H1 (cell line): Measurements from ENCODE around the gene GBF1. TPM values are rescaled to one million over a fixed set of nuclear protein-coding genes. Genes with fewer than 3 reads are reported as not detected.

Source experiments
- CTCF ChIA-PET: fragments of 300-600 bp; sonication (Branson Sonifier 250); formaldehyde crosslinking; loops from one replicate; lab custom pipeline; 2021; ENCODE audit not compliant: partially characterized antibody; lab: Charles Lee
- POLR2A ChIA-PET: fragments of 300-600 bp; sonication (Branson Sonifier 250); formaldehyde crosslinking; loops from one replicate; lab custom pipeline; 2021; ENCODE audit warnings: inconsistent platforms; ENCODE audit not compliant: partially characterized antibody; lab: Charles Lee
- DNase-seq, 2 experiments: peaks; one replicate each; pipeline versions ENCODE4 v3.0.0 to v3.0.0-alpha.2; 2010 to 2022; ENCODE audit warnings: low spot score in 2 of 2, low read depth in 1 of 2, mixed read lengths in 1 of 2
- FAIRE-seq: peaks from 2 replicates; lab custom pipeline; 2011; peaks lifted over from hg19 to GRCh38; lab: Jason Lieb, UNC
- H2AFZ ChIP-seq: 2 replicates; pipeline ENCODE4 v1.8.1; 2012; ENCODE audit warnings: low read length, inconsistent platforms
- H2AK5ac ChIP-seq: 2 replicates; pipeline ENCODE4 v1.6.1; 2013; ENCODE audit warnings: low read depth, low read length
- H2BK120ac ChIP-seq: replicated peaks from 2 replicates; pipeline ENCODE3; 2013; ENCODE audit warnings: low read depth, low read length, inconsistent platforms
- H2BK12ac ChIP-seq: 2 replicates; pipeline ENCODE4 v1.6.1; 2013; ENCODE audit warnings: low read depth, low read length
- H2BK15ac ChIP-seq: 2 replicates; pipeline ENCODE4 v1.6.1; 2013; ENCODE audit warnings: low read length
- H2BK20ac ChIP-seq: 2 replicates; pipeline ENCODE4 v1.6.1; 2013; ENCODE audit warnings: low read length
- H2BK5ac ChIP-seq: 2 replicates; pipeline ENCODE4 v1.6.1; 2013; ENCODE audit warnings: low read depth, low read length
- H3K14ac ChIP-seq: 2 replicates; pipeline ENCODE4 v1.6.1; 2013; ENCODE audit warnings: inconsistent platforms; ENCODE audit not compliant: insufficient read length
- H3K18ac ChIP-seq: 2 replicates; pipeline ENCODE4 v1.6.1; 2013; ENCODE audit warnings: low read length; ENCODE audit errors: extremely low read depth
- H3K23ac ChIP-seq: 2 replicates; pipeline ENCODE4 v1.6.1; 2013; ENCODE audit warnings: inconsistent platforms; ENCODE audit not compliant: insufficient read length
- H3K23me2 ChIP-seq: 2 replicates; pipeline ENCODE4 v1.6.1; 2013; ENCODE audit warnings: low read depth, low read length
- H3K27ac ChIP-seq: 2 replicates; pipeline ENCODE4 v1.6.1; 2011; ENCODE audit warnings: low read depth, low read length, inconsistent platforms
- H3K27me3 ChIP-seq, 4 experiments: replicated peaks in 1 of 4; 1 replicate in 1 of 4; 2 replicates in 3 of 4; pipeline versions ENCODE4 v1.6.1 to v1.8.1; 2011 to 2013; ENCODE audit warnings: low read length in 3 of 4, mild to moderate bottlenecking in 3 of 4, inconsistent platforms in 2 of 4, mixed read lengths in 2 of 4, moderate library complexity in 1 of 4; ENCODE audit not compliant: control insufficient read depth in 3 of 4, insufficient read depth in 3 of 4; ENCODE audit errors: extremely low read depth in 1 of 4
- H3K36me3 ChIP-seq, 4 experiments: 2 replicates each; pipeline versions ENCODE4 v1.6.1 to v1.8.1; 2011 to 2013; ENCODE audit warnings: mild to moderate bottlenecking in 4 of 4, low read length in 3 of 4, moderate library complexity in 2 of 4, control low read depth in 1 of 4, inconsistent platforms in 1 of 4; ENCODE audit not compliant: insufficient read depth in 4 of 4, control insufficient read depth in 2 of 4
- H3K4ac ChIP-seq: replicated peaks from 2 replicates; pipeline ENCODE3; 2013; ENCODE audit warnings: low read length, low read depth, mixed read lengths, inconsistent platforms; ENCODE audit not compliant: insufficient read length
- H3K4me1 ChIP-seq, 4 experiments: replicated peaks in 1 of 4; 1 replicate in 1 of 4; 2 replicates in 3 of 4; pipeline versions ENCODE4 v1.6.1 to v1.8.1; 2011 to 2013; ENCODE audit warnings: low read length in 3 of 4, inconsistent platforms in 2 of 4, mixed read lengths in 1 of 4; ENCODE audit not compliant: insufficient read depth in 4 of 4, control insufficient read depth in 3 of 4
- H3K4me2 ChIP-seq, 2 experiments: 2 replicates each; pipeline versions ENCODE4 v1.6.1 to v1.8.1; 2011 to 2013; ENCODE audit warnings: low read depth in 2 of 2, low read length in 2 of 2, control low read depth in 1 of 2, inconsistent platforms in 1 of 2, mild to moderate bottlenecking in 1 of 2; ENCODE audit not compliant: insufficient read depth in 1 of 2
- H3K4me3 ChIP-seq, 4 experiments: fragments of 200-600, 300-600 bp in 1 of 4; sonication (generic), shearing (Covaris generic), sonication (Bioruptor Twin) in 1 of 4; 2 replicates each; pipeline versions ENCODE4 v1.5.1 to v1.8.1; 2011 to 2016; ENCODE audit warnings: low read length in 4 of 4, low read depth in 3 of 4, control low read depth in 2 of 4, inconsistent platforms in 2 of 4, mild to moderate bottlenecking in 2 of 4, mixed read lengths in 1 of 4, moderate library complexity in 1 of 4; ENCODE audit not compliant: insufficient read depth in 2 of 4; ENCODE audit errors: extremely low read depth in 1 of 4
- H3K56ac ChIP-seq: replicated peaks from 2 replicates; pipeline ENCODE3; 2013; ENCODE audit warnings: low read depth, mild to moderate bottlenecking, mixed read lengths, low read length, inconsistent platforms; ENCODE audit not compliant: insufficient read length
- H3K79me1 ChIP-seq: 2 replicates; pipeline ENCODE4 v1.6.1; 2013; ENCODE audit warnings: low read depth, low read length, control low read depth
- H3K79me2 ChIP-seq, 2 experiments: 2 replicates each; pipeline versions ENCODE4 v1.6.1 to v1.8.1; 2012 to 2013; ENCODE audit warnings: low read length in 2 of 2, mild to moderate bottlenecking in 2 of 2, inconsistent platforms in 1 of 2; ENCODE audit not compliant: insufficient read depth in 2 of 2, control insufficient read depth in 1 of 2
- H3K9ac ChIP-seq, 4 experiments: replicated peaks in 1 of 4; 1 replicate in 1 of 4; 2 replicates in 3 of 4; pipeline versions ENCODE4 v1.6.1 to v1.8.1; 2011 to 2013; ENCODE audit warnings: low read depth in 3 of 4, low read length in 3 of 4, control low read depth in 2 of 4, mild to moderate bottlenecking in 2 of 4, moderate library complexity in 2 of 4, inconsistent platforms in 1 of 4; ENCODE audit errors: extremely low read depth in 1 of 4
- H3K9me3 ChIP-seq, 2 experiments: 2 replicates each; pipeline versions ENCODE4 v1.6.1 to v1.8.1; 2012 to 2013; ENCODE audit warnings: mild to moderate bottlenecking in 2 of 2, moderate library complexity in 2 of 2, control low read depth in 1 of 2, inconsistent platforms in 1 of 2, low read depth in 1 of 2, low read length in 1 of 2, mixed read lengths in 1 of 2; ENCODE audit not compliant: insufficient read depth in 2 of 2
- H4K20me1 ChIP-seq, 2 experiments: replicated peaks in 1 of 2; 2 replicates each; pipeline versions ENCODE3 to v1.8.1; 2011 to 2013; ENCODE audit warnings: inconsistent platforms in 2 of 2, low read length in 2 of 2, mild to moderate bottlenecking in 1 of 2; ENCODE audit not compliant: insufficient read depth in 2 of 2, control insufficient read depth in 1 of 2
- H4K5ac ChIP-seq: 2 replicates; pipeline ENCODE4 v1.6.1; 2013; ENCODE audit warnings: low read length, low read depth, mixed read lengths, inconsistent platforms; ENCODE audit not compliant: insufficient read length
- H4K8ac ChIP-seq: 2 replicates; pipeline ENCODE4 v1.8.0; 2013; ENCODE audit warnings: mild to moderate bottlenecking, moderate library complexity, low read length, inconsistent platforms; ENCODE audit not compliant: insufficient read depth; ENCODE audit errors: extremely low read depth
- H4K91ac ChIP-seq: replicated peaks from 2 replicates; pipeline ENCODE3; 2013; ENCODE audit warnings: low read length, mixed read lengths, inconsistent platforms; ENCODE audit not compliant: insufficient read length
- TCF12 ChIP-seq: IDR thresholded peaks from 2 replicates; pipeline ENCODE4 v1.6.1; 2011; ENCODE audit warnings: low read depth, mild to moderate bottlenecking, low read length
- YY1 ChIP-seq: IDR thresholded peaks from 2 replicates; pipeline ENCODE4 v1.6.1; 2011; ENCODE audit warnings: low read depth, mild to moderate bottlenecking, low read length
- WGBS, 2 experiments: shearing (Covaris generic) in 1 of 2; methylation state at CpG; one replicate each; pipeline versions ENCODE4 v1.1.6 to v1.1.7; 2013 to 2015; ENCODE audit warnings: low lambda C conversion rate in 2 of 2, mixed read lengths in 2 of 2, inconsistent platforms in 1 of 2, low coverage in 1 of 2, missing lambda C conversion rate in 1 of 2; ENCODE audit not compliant: insufficient replicate concordance in 2 of 2, insufficient coverage in 1 of 2, insufficient read length in 1 of 2; ENCODE audit errors: extremely low coverage in 1 of 2, missing lambda C conversion rate in 1 of 2; 5-methylcytosine and 5-hydroxymethylcytosine counted together
- polyA plus RNA-seq, 7 experiments: library from polyadenylated mRNA; depleted of rRNA in 3 of 7; stranded (reverse) in 5 of 7; unstranded in 2 of 7; fragments of >200 nt in 5 of 7; fragments of 200-250 nt in 2 of 7; gene quantifications; 1 replicate in 5 of 7; 2 replicates in 1 of 7; 4 replicates in 1 of 7; pipeline versions ENCODE4 v1.2.1 to v1.2.3, GENCODE V29; 2011 to 2013; ENCODE audit warnings: missing spikeins in 2 of 7, mixed read lengths in 2 of 7
- total RNA-seq: library from RNA; stranded (reverse); fragmentation: NEBNext Ultra II Directional; extraction: Animal tissue kit (Norgen Biotek cat#: 25700); gene quantifications from 2 replicates; pipeline ENCODE4 v1.2.1, GENCODE V29; 2021

GBF1 gene
- total and polyA plus RNA-seq, 2 of the 8 experiments (the other 6 are each of a cell fraction or from before 2014, with no cell fraction given) = 11.0 to 25.5 TPM

GRCh38 chr10:102314801-102315200 lies 69.5 kb downstream of the GBF1 start:
- H3K4me1 ChIP-seq = peaks cover 0 to 3% (median 0%) of the 10 kb centered on the region in 4 experiments; a peak in 1 of 7 replicates
- H2AFZ ChIP-seq = no peak overlapping the region
- no peak overlapping the region for H2BK5ac ChIP-seq
- no peak overlapping the region for H3K4me2 ChIP-seq
- no peak overlapping the region for H2BK15ac ChIP-seq
- H3K27ac ChIP-seq = no peak overlapping the region
- H3K36me3 ChIP-seq = no peaks in the 10 kb centered on the region
- no peak overlapping the region for H2AK5ac ChIP-seq
- H3K23me2 ChIP-seq = no peaks in the 10 kb centered on the region; the same call in 1 of the 2 replicates
- no peak overlapping the region for H3K23ac ChIP-seq
- H3K9me3 ChIP-seq = no peaks in the 10 kb centered on the region
- no peak overlapping the region for H3K4me3 ChIP-seq
- ChIA-PET POLR2A (no interaction called here), CTCF (interaction anchor here (0.7 to 2.3 kb wide), 3 partner anchors 21 to 40 kb away, joined by 3 to 6 read pairs (median 4); no protein-coding TSS in a partner anchor)
- H4K5ac ChIP-seq = no peak overlapping the region
- H2BK20ac ChIP-seq = no peak overlapping the region
- H3K27me3 ChIP-seq = no peaks in the 10 kb centered on the region; a peak in 1 of 7 replicates
- no peak overlapping the region for H3K9ac ChIP-seq
- no peak overlapping the region for H2BK120ac ChIP-seq
- no peak overlapping the region for H4K8ac ChIP-seq
- no peak overlapping the region for H3K56ac ChIP-seq
- peaks cover 0 to 4% of the 10 kb centered on the region in 2 experiments; a peak in 1 of 4 replicates for H3K79me2 ChIP-seq
- no peak overlapping the region for H3K14ac ChIP-seq
- H3K18ac ChIP-seq = no peak overlapping the region
- no peak for DNase-seq
- H4K20me1 ChIP-seq = peaks cover 2 to 3% of the 10 kb centered on the region in 2 experiments
- no peak for FAIRE-seq
- no peak overlapping the region for H3K4ac ChIP-seq
- no peak overlapping the region for H4K91ac ChIP-seq
- H2BK12ac ChIP-seq = no peak overlapping the region
- no peaks in the 10 kb centered on the region for H3K79me1 ChIP-seq
- WGBS, 2 experiments = 86% methylated on average over 1 of the region's 1 CpG; no CpG with 5 or more reads in 1 of the 2 experiments
- TF ChIP-seq TCF12 (no peak), YY1 (peak; percentile 39; the same call in 1 of the 2 replicates)
